H9 (cell line): ENCODE measurements around the gene ZNF691. TPM values are rescaled to one million over a fixed set of nuclear protein-coding genes. Genes with fewer than 3 reads are reported as not detected.

Experiments used
- DNase-seq: peaks from one replicate; pipeline ENCODE4 v3.0.0-alpha.2; 2017
- H2AFZ ChIP-seq: one replicate; pipeline ENCODE4 v1.6.1; 2013; ENCODE audit warnings: mild to moderate bottlenecking, low read length, control low read depth, moderate library complexity
- H2AK5ac ChIP-seq: 2 replicates; pipeline ENCODE4 v1.6.1; 2013; ENCODE audit warnings: low read length, control low read depth, mixed read lengths; ENCODE audit not compliant: insufficient read length
- H2BK120ac ChIP-seq: one replicate; pipeline ENCODE4 v1.6.1; 2013; ENCODE audit warnings: low read depth, mild to moderate bottlenecking, low read length, control low read depth, inconsistent platforms; ENCODE audit not compliant: poor library complexity, severe bottlenecking
- H2BK12ac ChIP-seq: 2 replicates; pipeline ENCODE4 v1.6.1; 2013; ENCODE audit warnings: low read length, control low read depth, mixed read lengths, low read depth; ENCODE audit not compliant: insufficient read length
- H2BK15ac ChIP-seq: 2 replicates; pipeline ENCODE4 v1.6.1; 2013; ENCODE audit warnings: low read depth, low read length, control low read depth
- H2BK20ac ChIP-seq: one replicate; pipeline ENCODE4 v1.6.1; 2013; ENCODE audit warnings: low read depth, mild to moderate bottlenecking, low read length, control low read depth, inconsistent platforms; ENCODE audit not compliant: poor library complexity, severe bottlenecking
- H2BK5ac ChIP-seq: 2 replicates; pipeline ENCODE4 v1.6.1; 2013; ENCODE audit warnings: low read length, control low read depth, mixed read lengths; ENCODE audit not compliant: insufficient read length
- H3K14ac ChIP-seq: 2 replicates; pipeline ENCODE4 v1.6.1; 2013; ENCODE audit warnings: low read length, control low read depth; ENCODE audit not compliant: insufficient read depth
- H3K18ac ChIP-seq: 2 replicates; pipeline ENCODE4 v1.6.1; 2013; ENCODE audit warnings: low read depth, mild to moderate bottlenecking, mixed read lengths, low read length, control low read depth; ENCODE audit not compliant: insufficient read length
- H3K23ac ChIP-seq: 2 replicates; pipeline ENCODE4 v1.6.1; 2013; ENCODE audit warnings: low read length, control low read depth, mixed read lengths, low read depth; ENCODE audit not compliant: insufficient read length
- H3K23me2 ChIP-seq: 2 replicates; pipeline ENCODE4 v1.6.1; 2013; ENCODE audit warnings: low read depth, mild to moderate bottlenecking, mixed read lengths, low read length, control low read depth; ENCODE audit not compliant: insufficient read length, poor library complexity, severe bottlenecking
- H3K27ac ChIP-seq: 2 replicates; pipeline ENCODE4 v1.5.1; 2013; ENCODE audit warnings: low read length, control low read depth, mixed read lengths, low read depth; ENCODE audit not compliant: insufficient read length
- H3K27me3 ChIP-seq: 2 replicates; pipeline ENCODE4 v1.6.1; 2013; ENCODE audit warnings: low read length, control low read depth, inconsistent platforms; ENCODE audit not compliant: insufficient read depth
- H3K4ac ChIP-seq: 2 replicates; pipeline ENCODE4 v1.6.1; 2013; ENCODE audit warnings: low read depth, mild to moderate bottlenecking, control low read depth, inconsistent platforms, low read length, moderate library complexity
- H3K4me1 ChIP-seq: 2 replicates; pipeline ENCODE4 v1.6.1; 2013; ENCODE audit warnings: low read length, control low read depth, inconsistent platforms; ENCODE audit not compliant: insufficient read depth
- H3K4me2 ChIP-seq: 2 replicates; pipeline ENCODE4 v1.6.1; 2013; ENCODE audit warnings: low read length, control low read depth, mixed read lengths; ENCODE audit not compliant: insufficient read length, insufficient read depth
- H3K56ac ChIP-seq: 2 replicates; pipeline ENCODE4 v1.6.1; 2013; ENCODE audit warnings: low read depth, mild to moderate bottlenecking, mixed read lengths, low read length, control low read depth; ENCODE audit not compliant: insufficient read length
- H3K79me1 ChIP-seq: 2 replicates; pipeline ENCODE4 v1.6.1; 2013; ENCODE audit warnings: low read depth, mild to moderate bottlenecking, moderate library complexity, low read length, control low read depth, inconsistent platforms; ENCODE audit not compliant: insufficient read depth, poor library complexity, severe bottlenecking
- H3K79me2 ChIP-seq: 2 replicates; pipeline ENCODE4 v1.6.1; 2013; ENCODE audit warnings: low read length, control low read depth, inconsistent platforms; ENCODE audit not compliant: insufficient read depth
- H3K9ac ChIP-seq: 2 replicates; pipeline ENCODE4 v1.6.1; 2013; ENCODE audit warnings: low read length, control low read depth, mixed read lengths; ENCODE audit not compliant: insufficient read length; ENCODE audit errors: extremely low read depth
- H3K9me3 ChIP-seq: one replicate; pipeline ENCODE4 v1.6.1; 2013; ENCODE audit warnings: low read depth, low read length, inconsistent platforms; ENCODE audit not compliant: control insufficient read depth
- H3T11ph ChIP-seq: one replicate; pipeline ENCODE4 v1.6.1; 2013; ENCODE audit warnings: mild to moderate bottlenecking, low read length, control low read depth, inconsistent platforms
- H4K20me1 ChIP-seq: one replicate; pipeline ENCODE4 v1.6.1; 2013; ENCODE audit not compliant: control insufficient read depth, insufficient read length, insufficient read depth
- H4K5ac ChIP-seq: 2 replicates; pipeline ENCODE4 v1.6.1; 2013; ENCODE audit warnings: low read depth, mild to moderate bottlenecking, mixed read lengths, low read length, control low read depth; ENCODE audit not compliant: insufficient read length
- H4K8ac ChIP-seq: replicated peaks from 2 replicates; pipeline ENCODE4 v1.6.1; 2013; ENCODE audit warnings: low read length, control low read depth, mixed read lengths, low read depth; ENCODE audit not compliant: insufficient read length
- H4K91ac ChIP-seq: 2 replicates; pipeline ENCODE4 v1.6.1; 2013; ENCODE audit warnings: low read depth, mild to moderate bottlenecking, moderate library complexity, mixed read lengths, low read length, control low read depth; ENCODE audit not compliant: insufficient read length
- H3K27ac Mint-ChIP-seq, 3 experiments: 2 replicates in 2 of 3; 3 replicates in 1 of 3; pipeline ENCODE4 v1.8.0; 2020 to 2021; ENCODE audit warnings: mixed read lengths in 3 of 3, mild to moderate bottlenecking in 1 of 3, moderate library complexity in 1 of 3
- H3K27me3 Mint-ChIP-seq: 2 replicates; pipeline ENCODE4 v1.8.0; 2021; ENCODE audit warnings: low read depth, mild to moderate bottlenecking, moderate library complexity, mixed read lengths
- H3K36me3 Mint-ChIP-seq, 3 experiments: 2 replicates in 2 of 3; 3 replicates in 1 of 3; pipeline ENCODE4 v1.8.0; 2020 to 2021; ENCODE audit warnings: low read depth in 3 of 3, mixed read lengths in 3 of 3; ENCODE audit not compliant: insufficient read depth in 1 of 3
- H3K4me1 Mint-ChIP-seq, 2 experiments: 2 replicates each; pipeline ENCODE4 v1.8.0; 2020; ENCODE audit warnings: mixed read lengths in 2 of 2
- H3K4me3 Mint-ChIP-seq, 2 experiments: 2 replicates in 1 of 2; 3 replicates in 1 of 2; pipeline ENCODE4 v1.8.0; 2020 to 2021; ENCODE audit warnings: mild to moderate bottlenecking in 2 of 2, mixed read lengths in 2 of 2, moderate library complexity in 1 of 2
- H3K9me3 Mint-ChIP-seq, 2 experiments: 2 replicates in 1 of 2; 3 replicates in 1 of 2; pipeline ENCODE4 v1.8.0; 2020; ENCODE audit warnings: mild to moderate bottlenecking in 2 of 2, mixed read lengths in 2 of 2, moderate library complexity in 1 of 2
- total RNA-seq: library from RNA; stranded (reverse); gene quantifications from 2 replicates; pipeline ENCODE4 v1.2.1, GENCODE V29; 2021
- TF ChIP-seq, protein P1 (sequence below): fragments of 200-600 bp; sonication (generic); conservative IDR thresholded peaks from 3 replicates; pipeline ENCODE4 v1.8.0; 2021; ENCODE audit warnings: antibody characterized with exemption, mild to moderate bottlenecking

The ZNF691 gene
- total RNA-seq, 1 experiment from 2014 or later: 20.1 TPM

DNA sequence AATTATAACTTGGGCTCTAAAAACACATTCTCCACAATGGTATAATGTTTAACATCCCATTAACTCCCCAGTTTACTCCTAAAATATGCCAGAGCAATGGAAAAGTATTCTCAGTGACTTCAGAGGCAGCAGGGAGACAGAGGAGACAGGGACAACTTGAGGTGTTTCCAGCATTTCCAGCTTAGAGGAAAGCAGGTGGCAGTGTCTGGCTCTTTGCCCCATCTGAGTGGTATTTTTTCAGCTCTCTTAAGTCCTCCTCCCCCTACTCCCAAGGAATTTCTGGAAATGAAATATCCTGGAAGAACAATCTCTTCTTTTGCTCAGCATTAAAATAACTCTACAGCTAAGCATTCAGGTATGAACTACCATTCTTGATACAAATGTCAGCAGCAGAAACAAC lies 40.2 kb upstream of the ZNF691 start:
- H3K36me3 Mint-ChIP-seq: peaks cover 19 to 41% (median 38%) of the 10 kb centered on the region in 3 experiments
- no peak overlapping the region for H3K4me2 ChIP-seq
- H3K27me3 ChIP-seq: no peaks in the 10 kb centered on the region

More for the DNA sequence above, 40.2 kb upstream of the ZNF691 start:
- Mint-ChIP-seq H3K27ac (no peak overlapping the region), H3K9me3 (peaks cover 17 to 19% of the 10 kb centered on the region in 2 experiments), H3K4me3 (no peak overlapping the region), H3K27me3 (no peaks in the 10 kb centered on the region), H3K4me1 (no peaks in the 10 kb centered on the region; a peak in 1 of 4 replicates)
- H2BK120ac ChIP-seq: no peak overlapping the region
- H3K79me2 ChIP-seq: no peaks in the 10 kb centered on the region
- H2BK20ac ChIP-seq: no peak overlapping the region
- no peak overlapping the region for H4K5ac ChIP-seq
- H3K14ac ChIP-seq: no peak overlapping the region
- no peak overlapping the region for H2BK5ac ChIP-seq
- no peak overlapping the region for H3K9ac ChIP-seq
- H4K91ac ChIP-seq: no peak overlapping the region
- no peak overlapping the region for H3K23ac ChIP-seq
- no peak overlapping the region for H4K8ac ChIP-seq
- no peaks in the 10 kb centered on the region for H3K23me2 ChIP-seq
- no peak overlapping the region for H3K18ac ChIP-seq
- H3T11ph ChIP-seq: no peak overlapping the region
- no peaks in the 10 kb centered on the region for H3K79me1 ChIP-seq
- no peak overlapping the region for H3K27ac ChIP-seq
- no peaks in the 10 kb centered on the region for H3K4me1 ChIP-seq
- no peak overlapping the region for H2BK15ac ChIP-seq
- no peak for DNase-seq
- no peak overlapping the region for H3K4ac ChIP-seq
- no peaks in the 10 kb centered on the region for H4K20me1 ChIP-seq
- no peaks in the 10 kb centered on the region for H3K9me3 ChIP-seq
- TF ChIP-seq, protein P1, sequence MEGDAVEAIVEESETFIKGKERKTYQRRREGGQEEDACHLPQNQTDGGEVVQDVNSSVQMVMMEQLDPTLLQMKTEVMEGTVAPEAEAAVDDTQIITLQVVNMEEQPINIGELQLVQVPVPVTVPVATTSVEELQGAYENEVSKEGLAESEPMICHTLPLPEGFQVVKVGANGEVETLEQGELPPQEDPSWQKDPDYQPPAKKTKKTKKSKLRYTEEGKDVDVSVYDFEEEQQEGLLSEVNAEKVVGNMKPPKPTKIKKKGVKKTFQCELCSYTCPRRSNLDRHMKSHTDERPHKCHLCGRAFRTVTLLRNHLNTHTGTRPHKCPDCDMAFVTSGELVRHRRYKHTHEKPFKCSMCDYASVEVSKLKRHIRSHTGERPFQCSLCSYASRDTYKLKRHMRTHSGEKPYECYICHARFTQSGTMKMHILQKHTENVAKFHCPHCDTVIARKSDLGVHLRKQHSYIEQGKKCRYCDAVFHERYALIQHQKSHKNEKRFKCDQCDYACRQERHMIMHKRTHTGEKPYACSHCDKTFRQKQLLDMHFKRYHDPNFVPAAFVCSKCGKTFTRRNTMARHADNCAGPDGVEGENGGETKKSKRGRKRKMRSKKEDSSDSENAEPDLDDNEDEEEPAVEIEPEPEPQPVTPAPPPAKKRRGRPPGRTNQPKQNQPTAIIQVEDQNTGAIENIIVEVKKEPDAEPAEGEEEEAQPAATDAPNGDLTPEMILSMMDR: no peak
- no peak overlapping the region for H2AK5ac ChIP-seq
- no peak overlapping the region for H2BK12ac ChIP-seq
- H2AFZ ChIP-seq: no peak overlapping the region
- no peak overlapping the region for H3K56ac ChIP-seq
